Pulmonary artery endothelial cell (primary cell): ENCODE data around the gene MUC6. TPM values are rescaled to one million over a fixed set of nuclear protein-coding genes. Genes with fewer than 3 reads are reported as not detected.

Source experiments
- DNase-seq: peaks from one replicate; pipeline ENCODE4 v3.0.0-alpha.2; 2011; ENCODE audit warnings: low read depth, low spot score
- total RNA-seq: library from RNA; depleted of rRNA; stranded (reverse); fragments of >200 nt; gene quantifications from 2 replicates; pipeline ENCODE4 v1.2.3, GENCODE V29; 2014

Gene MUC6
- total RNA-seq, 1 donor from 2014 or later, result not detected

DNA sequence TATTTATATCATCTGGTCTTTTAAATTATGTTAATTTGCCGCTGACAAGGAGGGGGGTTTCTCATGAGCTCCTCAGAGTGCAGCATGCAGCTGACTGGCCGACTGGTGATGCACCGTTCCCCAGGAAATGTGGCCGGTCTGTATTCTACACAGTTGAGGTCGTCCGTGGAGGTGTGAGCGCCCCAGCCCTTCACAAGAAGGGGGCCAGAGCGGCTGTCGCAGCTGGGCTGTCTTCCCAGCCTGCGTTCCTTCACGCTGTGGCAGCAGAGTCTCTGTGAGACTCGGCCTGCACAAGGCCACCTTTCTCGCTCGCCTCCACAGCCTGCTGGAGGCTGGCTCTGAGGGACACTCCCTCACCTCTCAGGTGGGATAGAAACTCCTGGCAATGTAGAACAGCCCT is 67.7 kb downstream of the MUC6 start:
- no peak for DNase-seq

DNA sequence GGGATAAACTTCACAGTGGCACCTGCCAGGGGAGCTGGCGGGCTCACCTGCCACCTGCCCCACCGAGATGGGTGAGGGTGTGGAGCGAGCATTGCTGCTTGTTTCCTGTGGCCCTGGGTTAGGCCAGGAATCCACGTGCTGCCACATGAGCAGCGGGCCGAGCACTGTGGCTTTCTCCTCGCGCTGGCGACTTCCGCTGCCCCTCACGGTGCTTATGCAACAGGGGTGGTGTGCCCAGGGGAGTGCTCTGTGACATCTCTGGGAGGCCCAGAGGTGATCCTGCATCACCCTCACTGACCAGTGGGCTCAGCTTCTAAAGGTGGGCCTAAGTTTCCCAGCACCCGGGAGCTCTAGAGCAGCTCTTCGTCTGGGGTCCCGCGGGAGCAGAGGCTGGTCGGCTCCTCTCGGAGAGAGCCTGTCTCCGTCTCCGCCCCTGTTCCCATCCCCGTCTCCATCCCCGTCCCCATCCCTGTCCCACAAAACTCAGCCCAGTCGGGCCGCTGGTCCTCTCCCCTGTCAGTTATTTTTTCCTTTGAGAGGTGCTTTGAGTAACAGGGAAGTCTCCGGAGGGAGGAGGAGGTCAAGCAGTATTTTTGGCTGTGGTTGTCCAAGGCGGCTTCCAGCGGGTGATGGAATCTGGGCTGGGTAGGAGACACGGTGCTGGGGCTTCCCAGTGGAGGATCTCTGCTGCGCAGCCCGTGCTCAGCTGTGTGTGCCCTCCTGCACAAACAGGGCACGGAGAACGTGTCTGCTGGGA is 68.3 kb downstream of the MUC6 start:
- no peak for DNase-seq

DNA sequence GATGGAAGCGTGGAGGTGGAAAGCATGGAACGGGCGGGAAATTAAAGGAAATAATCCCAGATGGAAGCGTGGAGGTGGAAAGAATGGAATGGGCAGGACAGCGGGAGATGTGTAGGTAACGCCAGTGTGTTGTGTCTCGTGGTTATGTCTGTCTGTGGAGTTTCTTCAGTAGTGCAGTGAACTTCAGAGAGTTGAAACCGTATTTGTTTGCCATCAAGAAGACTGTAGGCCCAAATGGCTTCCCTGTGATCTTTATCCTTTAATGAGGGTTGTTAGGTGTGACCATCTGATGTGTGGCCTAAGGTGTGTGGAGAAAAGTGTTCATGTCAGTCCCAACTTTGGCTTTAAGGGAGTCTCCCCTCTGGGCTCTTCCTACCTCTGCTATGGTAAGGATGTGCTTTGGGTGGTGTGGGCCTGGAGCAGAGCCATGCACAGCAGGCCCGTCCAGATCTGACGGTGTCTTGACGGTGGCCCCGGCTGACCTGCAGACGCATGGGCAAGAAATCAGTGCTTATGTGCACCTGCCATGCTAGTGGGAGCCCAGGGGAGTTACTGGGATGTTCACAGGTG is 71.2 kb downstream of the MUC6 start:
- no peak for DNase-seq

DNA sequence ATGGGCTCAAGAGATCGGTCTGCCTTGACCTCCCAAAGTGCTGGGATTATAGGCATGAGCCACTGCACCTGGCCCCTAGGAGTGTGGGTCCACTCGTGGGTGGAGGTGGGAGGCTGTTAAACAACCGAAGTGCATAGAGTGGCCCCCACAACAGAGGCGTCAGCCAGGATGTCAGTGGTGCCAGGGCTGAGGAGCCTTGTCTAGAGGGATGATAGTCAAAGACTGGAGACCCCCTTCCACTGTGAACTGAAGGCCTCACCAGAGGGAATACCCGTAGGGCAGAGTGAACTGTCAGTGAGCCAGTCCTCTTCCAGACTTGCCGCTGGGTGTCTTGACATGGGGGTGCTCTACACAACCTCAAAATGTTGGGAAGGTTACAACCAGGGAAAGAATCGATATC is 72.7 kb downstream of the MUC6 start:
- no peak for DNase-seq

Other genes with a start within 250 kb of the MUC6 start
- gene CEND1, start 246.6 kb downstream of the MUC6 start, total RNA-seq, result 0.13 and 0.14 TPM in 2 replicates
- gene SLC25A22, start 238.4 kb downstream of the MUC6 start, total RNA-seq, result 9.0 and 9.2 TPM in 2 replicates
- 7.0 and 7.5 TPM in 2 replicates for gene PIDD1, start 231.5 kb downstream of the MUC6 start, total RNA-seq
- 248 and 277 TPM in 2 replicates for gene RPLP2, start 226.8 kb downstream of the MUC6 start, total RNA-seq
- gene PNPLA2, start 217.8 kb downstream of the MUC6 start, total RNA-seq, result 21.5 and 22.4 TPM in 2 replicates
- gene CRACR2B, start 208.8 kb downstream of the MUC6 start, total RNA-seq, result 4.1 and 4.3 TPM in 2 replicates
- 578 and 647 TPM in 2 replicates for gene CD151, start 203.8 kb downstream of the MUC6 start, total RNA-seq
- gene POLR2L, start 194.2 kb downstream of the MUC6 start, total RNA-seq, result 163 and 227 TPM in 2 replicates
- gene TSPAN4, start 193.9 kb downstream of the MUC6 start, total RNA-seq, result 103 and 115 TPM in 2 replicates
- 45.0 and 46.8 TPM in 2 replicates for gene CHID1, start 125.9 kb downstream of the MUC6 start, total RNA-seq
- 26.3 and 32.5 TPM in 2 replicates for gene AP2A2, start 110.8 kb downstream of the MUC6 start, total RNA-seq
- gene MUC2, start 38.2 kb upstream of the MUC6 start, total RNA-seq, result not detected in 2 replicates
- gene MUC5AC, start 121.2 kb upstream of the MUC6 start, total RNA-seq, result not detected in 2 replicates
- not detected in 2 replicates for gene MUC5B, start 186.3 kb upstream of the MUC6 start, total RNA-seq